ENCODE results near the gene ZNF24. TPM values are rescaled to one million over a fixed set of nuclear protein-coding genes. Genes with fewer than 3 reads are reported as not detected.

Gene ZNF24
- polyA plus RNA-seq, 3 donors: 12.9 to 64.4 (median 54.3) TPM

GRCh38 chr18:35328868-35329267 lies 15.4 kb downstream of the ZNF24 start:
- no peak overlapping the region for H3K27ac ChIP-seq (ENCODE audit: low read depth in 1 of 2, low read length in 2 of 2)
- H3K9ac ChIP-seq (ENCODE audit: insufficient read depth, low read length, poor library complexity, severe bottlenecking): no peak overlapping the region
- DNase-seq: no peak
- H3K9me3 ChIP-seq (replicated peaks in 1 of 2; ENCODE audit: control insufficient read depth in 1 of 2, insufficient read depth in 1 of 2, low read length in 2 of 2): no peaks in the 10 kb centered on the region
- no peak overlapping the region for H3K4me2 ChIP-seq (replicated peaks; ENCODE audit: extremely low read depth, low read length, poor library complexity, severe bottlenecking)
- no peak overlapping the region for H2AFZ ChIP-seq (ENCODE audit: insufficient read depth, low read depth, low read length, poor library complexity, severe bottlenecking)
- no peak overlapping the region for H3K4me3 ChIP-seq (replicated peaks in 1 of 3; ENCODE audit: low read depth in 2 of 3, low read length in 3 of 3)
- Mint-ChIP-seq H3K36me3 (peaks cover 15 to 16% of the 10 kb centered on the region in 2 donors), H3K27ac (no peak overlapping the region), H3K4me3 (no peak overlapping the region), H3K27me3 (ENCODE audit: low read depth in 3 of 3) (no peaks in the 10 kb centered on the region), H3K4me1 (no peaks in the 10 kb centered on the region), H3K9me3 (peaks cover 0 to 3% (median 2%) of the 10 kb centered on the region in 7 donors)
- no peaks in the 10 kb centered on the region for H3K4me1 ChIP-seq (ENCODE audit: control insufficient read depth in 1 of 2, insufficient read depth in 2 of 2, low read length in 2 of 2)
- no peak for TF ChIP-seq CTCF (IDR thresholded peaks at IDR 0.05)
- peaks cover 23% of the 10 kb centered on the region for H4K20me1 ChIP-seq (ENCODE audit: insufficient read depth, low read length)
- no peaks in the 10 kb centered on the region for H3K27me3 ChIP-seq (ENCODE audit: control insufficient read depth in 2 of 2, insufficient read depth in 2 of 2, low read length in 2 of 2)
- intact Hi-C loops (cut with micrococcal nuclease): no loop called here
- no peaks in the 10 kb centered on the region for H3K79me2 ChIP-seq (ENCODE audit: insufficient read depth, low read length)
- H3K36me3 ChIP-seq (replicated peaks in 1 of 2; ENCODE audit: control insufficient read depth in 1 of 2, insufficient read depth in 2 of 2, low read length in 2 of 2): peaks cover 19 to 25% of the 10 kb centered on the region in 2 donors

GRCh38 chr18:35326695-35327387 lies 17.4 kb downstream of the ZNF24 start:
- no peak overlapping the region for H3K9ac ChIP-seq (ENCODE audit: insufficient read depth, low read length, poor library complexity, severe bottlenecking)
- Mint-ChIP-seq H3K9me3 (peaks cover 0 to 3% (median 2%) of the 10 kb centered on the region in 7 donors), H3K27ac (no peak overlapping the region), H3K4me1 (no peaks in the 10 kb centered on the region), H3K4me3 (no peak overlapping the region), H3K27me3 (ENCODE audit: low read depth in 3 of 3) (peaks cover 0 to 1% (median 0%) of the 10 kb centered on the region in 3 donors), H3K36me3 (no peaks in the 10 kb centered on the region)
- no peak overlapping the region for H3K27ac ChIP-seq (ENCODE audit: low read depth in 1 of 2, low read length in 2 of 2)
- no peaks in the 10 kb centered on the region for H3K4me1 ChIP-seq (ENCODE audit: control insufficient read depth in 1 of 2, insufficient read depth in 2 of 2, low read length in 2 of 2)
- no peak for TF ChIP-seq CTCF (IDR thresholded peaks at IDR 0.05)
- intact Hi-C loops (cut with micrococcal nuclease): no loop called here
- H3K36me3 ChIP-seq (replicated peaks in 1 of 2; ENCODE audit: control insufficient read depth in 1 of 2, insufficient read depth in 2 of 2, low read length in 2 of 2): peaks cover 0 to 5% of the 10 kb centered on the region in 2 donors
- H3K4me2 ChIP-seq (replicated peaks; ENCODE audit: extremely low read depth, low read length, poor library complexity, severe bottlenecking): no peak overlapping the region
- DNase-seq: no peak
- H3K27me3 ChIP-seq (ENCODE audit: control insufficient read depth in 2 of 2, insufficient read depth in 2 of 2, low read length in 2 of 2): no peaks in the 10 kb centered on the region
- no peaks in the 10 kb centered on the region for H3K79me2 ChIP-seq (ENCODE audit: insufficient read depth, low read length)
- H3K9me3 ChIP-seq (replicated peaks in 1 of 2; ENCODE audit: control insufficient read depth in 1 of 2, insufficient read depth in 1 of 2, low read length in 2 of 2): no peaks in the 10 kb centered on the region
- no peak overlapping the region for H2AFZ ChIP-seq (ENCODE audit: insufficient read depth, low read depth, low read length, poor library complexity, severe bottlenecking)
- peaks cover 2% of the 10 kb centered on the region for H4K20me1 ChIP-seq (ENCODE audit: insufficient read depth, low read length)
- no peak overlapping the region for H3K4me3 ChIP-seq (replicated peaks in 1 of 3; ENCODE audit: low read depth in 2 of 3, low read length in 3 of 3)
- WGBS (ENCODE audit: insufficient coverage): 50% methylated on average over 2 of the region's 3 CpGs
